Fibroblast of lung (primary cell): ENCODE results near the gene PRKAR1B.

Experiments
- CTCF ChIP-seq, 2 donors: IDR thresholded peaks in 1 of 2; conservative IDR thresholded peaks in 1 of 2; 1 replicate in 1 of 2; 2 replicates in 1 of 2; pipeline ENCODE4 v1.5.1; 2011 to 2012; ENCODE audit warnings: low read length in 2 of 2, control low read depth in 1 of 2, inconsistent platforms in 1 of 2, low read depth in 1 of 2, mild to moderate bottlenecking in 1 of 2
- EZH2 ChIP-seq: IDR thresholded peaks from 2 replicates; pipeline ENCODE4 v1.5.1; 2012; ENCODE audit warnings: low read length, control low read depth, mild to moderate bottlenecking; ENCODE audit errors: missing control alignments

DNA sequence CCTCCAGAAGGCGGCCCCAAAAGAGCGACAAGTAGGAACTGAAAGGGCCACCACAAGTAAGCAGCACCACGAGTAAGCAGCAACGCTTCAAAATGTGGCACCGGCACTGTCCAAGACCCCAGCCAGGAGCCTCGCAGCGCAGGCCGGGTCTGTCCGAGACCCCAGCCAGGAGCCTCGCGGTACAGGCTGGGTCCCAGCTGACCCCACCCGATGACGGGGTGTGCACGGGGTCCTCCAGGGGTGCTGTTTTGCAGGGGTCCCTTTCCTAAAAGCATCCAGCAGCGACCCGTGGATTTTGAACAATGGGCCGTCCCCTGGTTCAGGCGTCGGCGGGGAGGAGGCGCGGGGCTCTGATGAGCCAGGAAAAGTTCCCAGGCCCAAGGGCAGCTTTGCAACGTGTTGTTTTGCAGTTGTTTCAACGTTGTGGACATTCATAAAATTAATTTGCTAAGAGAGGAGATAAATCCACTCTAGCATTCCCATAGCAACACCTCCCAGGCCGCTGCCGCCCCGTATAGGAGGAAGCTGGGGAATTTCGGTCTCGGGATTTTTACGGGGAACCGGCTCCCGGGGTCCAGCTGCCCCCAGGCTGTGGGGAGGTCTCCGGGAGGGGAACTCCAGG is 155.9 kb downstream of the PRKAR1B start:
- TF ChIP-seq CTCF (conservative IDR thresholded peaks at IDR 0.05 in 1 of 2, IDR thresholded peaks at IDR 0.05 in 1 of 2; ENCODE audit: low read depth in 1 of 2, low read length in 2 of 2), result no peak
- no peak for TF ChIP-seq EZH2
